GM12865 (cell line): Measurements from ENCODE around the gene CHRND.

ENCODE experiments used
- DNase-seq: peaks from one replicate; pipeline ENCODE4 v3.0.0; 2010; ENCODE audit warnings: low read depth
- H3K4me3 ChIP-seq: 2 replicates; pipeline ENCODE4 v1.5.1; 2011; ENCODE audit warnings: mild to moderate bottlenecking, low read depth, low read length, control low read depth
- CTCF ChIP-seq: IDR thresholded peaks from 2 replicates; pipeline ENCODE4 v1.5.1; 2011; ENCODE audit warnings: low read length, control low read depth, low read depth, inconsistent platforms; ENCODE audit not compliant: insufficient read depth; ENCODE audit errors: missing control alignments

The CHRND gene

GRCh38 chr2:232485757-232486557 is 40.0 kb upstream of the CHRND start:
- DNase-seq, result no peak
- no peak overlapping the region for H3K4me3 ChIP-seq

GRCh38 chr2:232486558-232487384 is 39.2 kb upstream of the CHRND start:
- no peak overlapping the region for H3K4me3 ChIP-seq
- no peak for TF ChIP-seq CTCF
- no peak for DNase-seq

More at GRCh38 chr2:232485757-232486557, 40.0 kb upstream of the CHRND start:
- no peak for TF ChIP-seq CTCF

GRCh38 chr2:232487385-232488096 is 38.4 kb upstream of the CHRND start, which contains the start of gene ECEL1:
Gene ECEL1, minus strand, starts transcription at chr2:232487834. Its CDS starts 1,181 bp downstream, at chr2:232486653.
- no peak within 1 kb of the TSS for H3K4me3 ChIP-seq
- TF ChIP-seq CTCF, result no peak
- DNase-seq, result no peak

GRCh38 chr2:232488097-232488711 is 37.8 kb upstream of the CHRND start:
- DNase-seq, result no peak
- H3K4me3 ChIP-seq, result no peak overlapping the region
- TF ChIP-seq CTCF, result no peak

GRCh38 chr2:232488721-232489300 is 37.1 kb upstream of the CHRND start:
- TF ChIP-seq CTCF, result no peak
- H3K4me3 ChIP-seq, result no peak overlapping the region
- DNase-seq, result no peak
